Pancreas (tissue), 10 donors: ENCODE measurements around the gene SOAT1. TPM values are rescaled to one million over a fixed set of nuclear protein-coding genes. Genes with fewer than 3 reads are reported as not detected.
A peak's percentile ranks its signal among the peaks of the same experiment; 100 is the strongest.

Experiments used
- ATAC-seq, 4 donors: fragments of 200-7000 bp; cut with Tn5 transposase; one replicate each; pipeline versions ENCODE4 v1.8.0 to v1.9.1; 2020; ENCODE audit warnings: mild to moderate bottlenecking in 4 of 4, moderate library complexity in 4 of 4
- DNase-seq, 6 donors: peaks; one replicate each; pipeline ENCODE4 v3.0.0-alpha.2; 2020
- FAIRE-seq: peaks from 2 replicates; lab custom pipeline; 2012; peaks lifted over from hg19 to GRCh38; lab: Jason Lieb, UNC
- H3K27ac ChIP-seq, 4 donors: fragments of 200-600 bp; sonication (generic); 1 replicate in 3 of 4; 2 replicates in 1 of 4; pipeline versions ENCODE4 v1.5.0 to v1.8.0; 2020
- H3K27me3 ChIP-seq, 4 donors: fragments of 200-600 bp; one replicate each; pipeline ENCODE4 v1.8.0; 2021
- H3K36me3 ChIP-seq, 3 donors: fragments of 200-600 bp; sonication (generic) in 1 of 3; one replicate each; pipeline versions ENCODE4 v1.5.0 to v1.8.0; 2020 to 2021
- H3K4me1 ChIP-seq, 3 donors: fragments of 200-600 bp; one replicate each; pipeline ENCODE4 v1.8.0; 2021
- H3K4me3 ChIP-seq, 4 donors: fragments of 200-600 bp; sonication (generic) in 2 of 4; one replicate each; pipeline versions ENCODE4 v1.5.0 to v1.8.0; 2020 to 2021
- H3K9me3 ChIP-seq, 4 donors: fragments of 200-600 bp; one replicate each; pipeline ENCODE4 v1.8.0; 2021
- CTCF ChIP-seq, 4 donors: fragments of 200-600 bp; sonication (generic) in 3 of 4; IDR thresholded peaks; one replicate each; pipeline versions ENCODE4 v1.5.0 to v1.8.0; 2021; ENCODE audit warnings: antibody characterized with exemption in 4 of 4
- WGBS, 2 donors: extraction: QIAGEN DNeasy Blood & Tissue Kit; methylation state at CpG; one replicate each; pipeline ENCODE4 v1.1.7; 2013; 5-methylcytosine and 5-hydroxymethylcytosine counted together
- intact Hi-C, 3 donors: fragments of 100-400 bp; cut with DNase I; formaldehyde crosslinking; loops; one replicate each; pipeline versions ENCODE4 v1.11.1 to v1.14.2; 2022
- polyA plus RNA-seq, 2 donors: library from polyadenylated mRNA; stranded (reverse); fragments of 200-250 nt; gene quantifications; one replicate each; pipeline ENCODE4 v1.2.3, GENCODE V29; 2013
- total RNA-seq, 6 donors: library from RNA; stranded (reverse); fragmentation: NEBNext Ultra II Directional in 4 of 6; extraction: Animal tissue kit (Norgen Biotek cat#: 25700) in 4 of 6; gene quantifications; one replicate each; pipeline versions ENCODE4 v1.2.1 to v1.2.4, GENCODE V29; 2021 to 2023
- donor health status: healthy with polysubstance abuse.
- donor health status: DM: no; HTN: no; CAD: no; lungs with moderate emphysema.
- donor health status: DM: no; HTN: no; CAD: no.
- donor health status: control.
- donor health status: control.
- donor health status: Bipolar disorder and iron deficiency.
- donor health status: DM: yes; HTN: yes; CAD: no.
- donor health status: DM: no; HTN: no; CAD: no.
- donor health status: DM: no; HTN: no; CAD: no.
- donor health status: DM: yes; HTN: yes; CAD: no.

SOAT1 gene
- total and polyA plus RNA-seq, 8 donors: 6.8 to 66.8 (median 36.4) TPM

GRCh38 chr1:179310721-179311120 lies 17.1 kb downstream of the SOAT1 start:
- 78 to 84% methylated on average over 3 of the region's 3 CpGs for WGBS, 2 donors
- no peak for TF ChIP-seq CTCF (IDR thresholded peaks at IDR 0.05)
- no peaks in the 10 kb centered on the region for H3K27me3 ChIP-seq
- intact Hi-C loops: no loop called here
- H3K4me3 ChIP-seq: no peak overlapping the region
- ATAC-seq (peak in 2 of 4 donors; percentile 15 to 23), FAIRE-seq (no peak), DNase-seq (no peak)
- H3K27ac ChIP-seq: no peak overlapping the region
- no peaks in the 10 kb centered on the region for H3K36me3 ChIP-seq
- no peaks in the 10 kb centered on the region for H3K9me3 ChIP-seq
- no peaks in the 10 kb centered on the region for H3K4me1 ChIP-seq

GRCh38 chr1:179311149-179311700 lies 17.6 kb downstream of the SOAT1 start:
- Histone ChIP-seq H3K27me3 (no peaks in the 10 kb centered on the region), H3K4me3 (no peak overlapping the region), H3K4me1 (no peaks in the 10 kb centered on the region), H3K36me3 (no peaks in the 10 kb centered on the region), H3K27ac (no peak overlapping the region), H3K9me3 (no peaks in the 10 kb centered on the region)
- no peak for ATAC-seq
- no peak for TF ChIP-seq CTCF (IDR thresholded peaks at IDR 0.05)
- no peak for FAIRE-seq
- no peak for DNase-seq
- 86 to 89% methylated on average over 5 of the region's 5 CpGs for WGBS, 2 donors
- intact Hi-C loops: no loop called here

GRCh38 chr1:179313004-179313403 lies 19.4 kb downstream of the SOAT1 start:
- TF ChIP-seq CTCF (IDR thresholded peaks at IDR 0.05): no peak
- Histone ChIP-seq H3K4me1 (no peaks in the 10 kb centered on the region), H3K36me3 (no peaks in the 10 kb centered on the region), H3K27me3 (no peaks in the 10 kb centered on the region), H3K27ac (no peak overlapping the region), H3K9me3 (no peaks in the 10 kb centered on the region), H3K4me3 (no peak overlapping the region)
- intact Hi-C loops: no loop called here
- WGBS, 2 donors: 33 to 39% methylated on average over 6 of the region's 6 CpGs
- ATAC-seq: peak in 3 of 4 donors; percentile 18 to 53 (median 37)
- no peak for FAIRE-seq
- no peak for DNase-seq

- Histone ChIP-seq H3K4me1 (no peaks in the 10 kb centered on the region), H3K27ac (no peak overlapping the region), H3K9me3 (no peaks in the 10 kb centered on the region), H3K36me3 (no peaks in the 10 kb centered on the region), H3K27me3 (no peaks in the 10 kb centered on the region), H3K4me3 (no peak overlapping the region)
- TF ChIP-seq CTCF (IDR thresholded peaks at IDR 0.05): no peak
- FAIRE-seq (no peak), ATAC-seq (peak in 1 of 4 donors; percentile 43), DNase-seq (no peak)
- intact Hi-C loops: no loop called here
- WGBS, 2 donors: 81% methylated on average over 3 of the region's 3 CpGs
These were observed 21.3 kb downstream of the SOAT1 start for GRCh38 chr1:179314928-179315327.

- WGBS, 2 donors: 86 to 92% methylated on average over 5 of the region's 5 CpGs
- no peak for FAIRE-seq
These were observed 24.9 kb downstream of the SOAT1 start for GRCh38 chr1:179318491-179318890.

More at GRCh38 chr1:179318491-179318890, 24.9 kb downstream of the SOAT1 start:
- Histone ChIP-seq H3K9me3 (no peaks in the 10 kb centered on the region), H3K36me3 (no peaks in the 10 kb centered on the region), H3K27ac (no peak overlapping the region), H3K4me1 (peaks cover 0 to 3% (median 3%) of the 10 kb centered on the region in 3 donors), H3K4me3 (no peak overlapping the region), H3K27me3 (no peaks in the 10 kb centered on the region)
- ATAC-seq: peak in 1 of 4 donors; percentile 28
- DNase-seq: no peak
- no peak for TF ChIP-seq CTCF (IDR thresholded peaks at IDR 0.05)
- intact Hi-C loops: no loop called here
